RWPE2 (cell line): Measurements from ENCODE around the gene SRP19.

Experiments used
- ATAC-seq: fragments of 200-7000 bp; cut with Tn5 transposase; 3 replicates; pipeline ENCODE4 v1.9.1; 2021; ENCODE audit warnings: low read depth
- DNase-seq: peaks from one replicate; pipeline ENCODE4 v3.0.0-alpha.2; 2020; ENCODE audit warnings: low spot score
- H3K27ac ChIP-seq: fragments of 450-650 bp; 2 replicates; pipeline ENCODE4 v1.5.1; 2017; ENCODE audit warnings: mild to moderate bottlenecking; ENCODE audit not compliant: poor library complexity, severe bottlenecking
- H3K27me3 ChIP-seq: fragments of 250-450 bp; sonication (Bioruptor Pico); 2 replicates; pipeline ENCODE4 v1.5.1; 2021; ENCODE audit warnings: mild to moderate bottlenecking, moderate library complexity; ENCODE audit not compliant: insufficient read depth, poor library complexity, severe bottlenecking
- H3K36me3 ChIP-seq: fragments of 250-450 bp; sonication (Bioruptor Pico); 2 replicates; pipeline ENCODE4 v1.5.1; 2020; ENCODE audit warnings: low read depth, mild to moderate bottlenecking, moderate library complexity
- H3K4me1 ChIP-seq: fragments of 250-450 bp; sonication (Bioruptor Pico); 2 replicates; pipeline ENCODE4 v1.5.1; 2021; ENCODE audit warnings: mild to moderate bottlenecking, moderate library complexity; ENCODE audit not compliant: insufficient read depth, poor library complexity, severe bottlenecking
- H3K4me3 ChIP-seq: fragments of 250-450 bp; sonication (Bioruptor Pico); 2 replicates; pipeline ENCODE4 v1.5.1; 2021; ENCODE audit warnings: mild to moderate bottlenecking, moderate library complexity; ENCODE audit not compliant: severe bottlenecking
- H3K9me3 ChIP-seq: fragments of 250-450 bp; sonication (Bioruptor Pico); 2 replicates; pipeline ENCODE4 v1.5.1; 2021; ENCODE audit warnings: mild to moderate bottlenecking, moderate library complexity; ENCODE audit not compliant: severe bottlenecking
- TF ChIP-seq, protein P1 (sequence below): fragments of 450-650 bp; IDR thresholded peaks from one replicate; pipeline ENCODE4 v1.5.1; 2017; ENCODE audit warnings: mild to moderate bottlenecking, moderate library complexity; ENCODE audit not compliant: poor library complexity, severe bottlenecking

The SRP19 gene

DNA sequence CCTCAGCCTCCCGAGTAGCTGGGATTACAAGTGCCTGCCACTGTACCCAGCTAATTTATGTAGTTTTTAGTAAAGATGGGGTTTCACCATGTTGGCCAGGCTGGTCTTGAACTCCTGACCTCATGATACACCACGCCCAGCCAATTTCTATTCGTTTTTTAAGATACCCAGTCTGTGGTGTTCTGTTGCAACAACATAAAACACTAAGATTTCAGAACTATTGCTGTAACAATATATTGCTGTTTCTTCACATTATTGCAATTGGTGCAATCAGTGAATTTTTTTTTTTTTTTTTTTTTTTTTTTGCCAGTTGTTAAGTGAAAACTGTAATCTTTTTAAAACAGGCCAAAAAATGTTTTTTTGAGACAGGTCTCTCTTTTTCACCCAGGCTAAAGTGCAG is 9.9 kb downstream of the SRP19 start:
- Histone ChIP-seq H3K27ac (no peak overlapping the region), H3K4me3 (no peak overlapping the region), H3K36me3 (peaks cover 84% of the 10 kb centered on the region), H3K27me3 (no peaks in the 10 kb centered on the region), H3K9me3 (no peaks in the 10 kb centered on the region), H3K4me1 (no peaks in the 10 kb centered on the region)
- TF ChIP-seq, protein P1, sequence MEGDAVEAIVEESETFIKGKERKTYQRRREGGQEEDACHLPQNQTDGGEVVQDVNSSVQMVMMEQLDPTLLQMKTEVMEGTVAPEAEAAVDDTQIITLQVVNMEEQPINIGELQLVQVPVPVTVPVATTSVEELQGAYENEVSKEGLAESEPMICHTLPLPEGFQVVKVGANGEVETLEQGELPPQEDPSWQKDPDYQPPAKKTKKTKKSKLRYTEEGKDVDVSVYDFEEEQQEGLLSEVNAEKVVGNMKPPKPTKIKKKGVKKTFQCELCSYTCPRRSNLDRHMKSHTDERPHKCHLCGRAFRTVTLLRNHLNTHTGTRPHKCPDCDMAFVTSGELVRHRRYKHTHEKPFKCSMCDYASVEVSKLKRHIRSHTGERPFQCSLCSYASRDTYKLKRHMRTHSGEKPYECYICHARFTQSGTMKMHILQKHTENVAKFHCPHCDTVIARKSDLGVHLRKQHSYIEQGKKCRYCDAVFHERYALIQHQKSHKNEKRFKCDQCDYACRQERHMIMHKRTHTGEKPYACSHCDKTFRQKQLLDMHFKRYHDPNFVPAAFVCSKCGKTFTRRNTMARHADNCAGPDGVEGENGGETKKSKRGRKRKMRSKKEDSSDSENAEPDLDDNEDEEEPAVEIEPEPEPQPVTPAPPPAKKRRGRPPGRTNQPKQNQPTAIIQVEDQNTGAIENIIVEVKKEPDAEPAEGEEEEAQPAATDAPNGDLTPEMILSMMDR: no peak
- ATAC-seq: no peak
- DNase-seq: no peak

DNA sequence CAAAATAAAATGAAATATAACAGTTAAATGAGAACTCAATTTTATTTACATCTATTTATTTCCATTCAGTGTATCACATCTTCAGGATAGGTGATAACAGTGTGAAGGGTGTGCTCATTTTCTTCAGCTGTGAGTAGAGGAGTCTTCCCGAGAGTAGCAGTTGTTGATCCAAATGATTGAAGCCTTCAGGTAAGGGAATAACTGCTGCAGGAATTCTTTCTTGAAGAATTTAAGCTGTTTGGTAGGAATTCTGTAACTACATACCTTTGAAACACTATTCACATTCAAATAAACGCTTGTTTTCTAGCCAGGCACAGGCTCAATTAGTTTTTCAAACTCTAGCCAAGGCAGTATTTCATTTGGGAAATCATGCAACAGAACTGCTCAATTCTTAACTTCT is 15.3 kb downstream of the SRP19 start:
- no peak for DNase-seq
- Histone ChIP-seq H3K27me3 (no peaks in the 10 kb centered on the region), H3K4me1 (peaks cover 12% of the 10 kb centered on the region), H3K4me3 (no peak overlapping the region), H3K9me3 (no peaks in the 10 kb centered on the region), H3K27ac (peak overlapping the region; percentile 6), H3K36me3 (peaks cover 79% of the 10 kb centered on the region)
- no peak for ATAC-seq
- TF ChIP-seq, protein P1: no peak

DNA sequence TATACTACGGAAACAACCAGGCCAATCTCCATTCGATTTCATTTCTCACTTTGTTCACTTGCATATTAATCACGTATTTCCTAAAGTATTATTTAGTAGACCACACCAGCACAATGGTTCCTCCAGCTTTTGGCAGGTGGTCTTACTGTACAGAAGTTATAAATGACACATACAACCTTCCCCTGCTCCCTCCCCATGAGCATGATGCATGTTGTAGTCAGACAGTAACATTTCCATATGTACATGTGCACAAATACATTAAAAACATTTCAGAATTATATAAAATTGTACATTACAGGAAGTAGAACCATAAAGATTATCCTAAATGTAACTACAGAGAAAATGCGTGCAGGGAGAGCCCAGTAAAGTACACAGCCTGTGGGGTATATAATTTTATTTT is 17.0 kb downstream of the SRP19 start:
- ATAC-seq: no peak
- Histone ChIP-seq H3K4me1 (peaks cover 12% of the 10 kb centered on the region), H3K4me3 (no peak overlapping the region), H3K36me3 (peaks cover 83% of the 10 kb centered on the region), H3K27ac (peak overlapping the region; percentile 46), H3K27me3 (no peaks in the 10 kb centered on the region), H3K9me3 (no peaks in the 10 kb centered on the region)
- DNase-seq: no peak
- TF ChIP-seq, protein P1: no peak

DNA sequence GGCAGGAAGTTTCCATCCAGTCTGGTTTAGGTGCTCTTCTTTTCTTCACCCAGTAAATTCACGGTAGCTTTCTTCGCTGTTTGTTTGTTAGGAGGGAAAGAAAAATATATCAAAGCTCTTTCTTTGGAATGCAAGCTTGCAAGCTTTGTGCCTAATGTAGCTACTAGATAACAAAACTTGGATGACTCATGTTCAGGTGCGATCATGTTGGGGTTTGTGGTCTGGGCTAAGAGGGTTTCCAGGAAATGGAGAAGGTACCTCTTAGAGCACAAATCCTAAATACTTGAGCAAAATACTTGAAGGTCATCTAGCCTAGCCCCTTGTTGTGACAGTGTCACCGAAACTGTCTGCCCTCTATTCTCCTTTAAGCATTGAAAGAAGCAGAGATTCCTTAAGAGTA is 17.7 kb downstream of the SRP19 start:
- TF ChIP-seq, protein P1: no peak
- DNase-seq (no peak), ATAC-seq (peak; percentile 88)
- H3K9me3 ChIP-seq: no peaks in the 10 kb centered on the region
- H3K27me3 ChIP-seq: no peaks in the 10 kb centered on the region
- H3K27ac ChIP-seq: peak overlapping the region; percentile 46
- peaks cover 12% of the 10 kb centered on the region for H3K4me1 ChIP-seq
- H3K36me3 ChIP-seq: peaks cover 85% of the 10 kb centered on the region
- no peak overlapping the region for H3K4me3 ChIP-seq

DNA sequence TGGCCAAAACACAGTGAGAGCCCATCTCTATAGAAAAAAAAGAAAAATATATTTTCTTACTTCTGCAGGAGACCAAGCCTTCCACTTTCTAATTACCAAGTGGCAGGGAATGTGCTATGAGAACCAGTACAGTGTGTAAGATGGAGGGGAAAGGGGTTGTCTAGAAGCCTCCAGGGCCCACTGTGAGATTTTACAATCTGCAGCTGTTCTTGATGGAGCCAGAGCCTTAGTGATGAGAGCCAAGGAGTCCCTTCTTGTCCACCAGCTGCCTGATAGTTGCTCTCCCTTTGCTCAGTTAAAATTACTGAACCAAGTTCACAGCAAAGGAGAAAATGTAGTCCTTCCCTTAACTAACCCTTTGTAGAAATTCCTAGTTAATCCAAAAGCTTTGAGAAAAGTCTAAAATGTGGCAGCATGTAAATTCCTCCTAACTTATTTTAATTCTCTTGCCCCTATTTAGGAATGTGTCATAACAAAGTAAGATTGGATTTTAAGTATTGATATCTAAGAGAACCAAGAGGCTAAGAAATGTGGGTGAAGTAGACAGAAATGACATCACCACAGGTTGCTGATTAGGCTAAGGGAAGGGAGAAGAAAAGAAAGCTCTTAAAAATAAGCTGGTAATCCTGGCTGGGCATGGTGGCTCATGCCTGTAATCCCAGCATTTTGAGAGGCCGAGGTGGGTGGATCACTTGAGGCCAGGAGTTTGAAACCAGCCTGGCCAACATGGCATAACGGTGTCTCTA is 19.3 kb downstream of the SRP19 start:
- Histone ChIP-seq H3K9me3 (no peaks in the 10 kb centered on the region), H3K27ac (no peak overlapping the region), H3K4me3 (no peak overlapping the region), H3K36me3 (peaks cover 83% of the 10 kb centered on the region), H3K27me3 (no peaks in the 10 kb centered on the region), H3K4me1 (peaks cover 12% of the 10 kb centered on the region)
- TF ChIP-seq, protein P1: no peak
- DNase-seq: no peak
- no peak for ATAC-seq
